Heart left ventricle (tissue), 13 donors: ENCODE results near the gene VAC14.

Experiments
- POLR2A ChIP-seq, 2 donors: fragments of 450-650 bp; IDR thresholded peaks; one replicate each; pipeline ENCODE4 v1.6.1; 2017; ENCODE audit warnings: antibody characterized with exemption in 2 of 2, mild to moderate bottlenecking in 2 of 2, moderate library complexity in 2 of 2
- TF ChIP-seq, protein P1 (sequence below), 12 donors: fragments of 200-600 bp; sonication (generic) in 4 of 12; IDR thresholded peaks; one replicate each; pipeline versions ENCODE4 v1.5.0 to v1.8.0; 2018 to 2022; ENCODE audit warnings: antibody characterized with exemption in 12 of 12, mild to moderate bottlenecking in 5 of 12
- donor health status: ischemic (EF 13 %, LVEDD 7.1; RV severe dilation, severe dysfunction).
- donor health status: DM: no; HTN: yes; CAD: no.
- donor health status: DM: no; HTN: no; CAD: no.
- donor health status: ischemic (EF 25% LVEDD 6.9; RV normal size, moderate dysfunction).
- donor health status: ischemic (EF 25% LVEDD 5.7; RV mildly dilated, moderate dysfunction).
- donor health status: ischemic (EF 35%, LVEDD 5.7; RV mildly dilated, moderate dysfunction).
- donor health status: nonischemic (EF 11% LVEDD 7.7; RV severe dilation, severe dysfunction).
- donor health status: DM: yes; HTN: yes; CAD: no.
- donor health status: PGD.
- donor health status: ischemic (EF 29% LVEDD 5.4; RV normal size, mild dysfunction).
- donor health status: nonischemic (EF 23%, LVEDD 6.1; RV moderate dilation, normal function).

DNA sequence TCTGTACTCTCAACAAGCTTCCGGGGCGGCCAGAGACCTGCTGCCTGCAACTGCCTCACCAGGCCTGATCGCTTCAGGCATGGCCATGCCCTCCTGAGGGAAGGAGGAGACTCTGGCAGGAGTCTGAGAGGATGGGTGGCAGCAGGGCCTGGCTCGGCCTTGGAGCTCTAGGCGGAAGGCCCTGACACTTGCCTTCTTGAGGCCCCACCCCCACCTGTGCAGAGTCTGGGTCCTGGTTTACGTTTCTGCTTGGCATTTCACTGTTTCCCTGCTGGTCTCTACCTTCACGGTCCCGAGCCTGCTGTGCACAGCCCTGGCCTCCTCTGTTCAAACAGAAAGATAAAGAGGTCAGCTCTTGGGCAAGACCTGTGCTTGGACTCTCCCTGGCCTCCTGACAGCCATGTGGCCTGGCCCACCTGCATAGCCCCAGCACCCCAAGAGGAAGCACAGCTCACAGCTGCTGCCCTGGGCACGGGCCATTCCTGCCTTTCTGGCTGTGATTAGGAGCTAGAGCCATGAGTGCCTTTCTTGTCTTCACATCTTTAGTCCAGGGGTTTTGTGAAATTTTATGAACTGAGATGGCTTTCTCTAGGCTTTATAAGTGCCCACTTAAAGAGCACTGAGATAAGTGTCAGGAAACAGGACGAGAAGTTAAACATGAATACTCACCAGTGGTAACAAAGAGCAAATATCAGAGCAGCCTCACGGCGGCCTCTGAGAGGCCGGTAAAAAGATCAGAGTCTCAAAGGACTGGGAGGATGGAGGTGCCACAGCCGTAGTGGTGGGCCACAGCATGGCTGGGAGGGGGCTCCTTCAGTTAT is 89.5 kb downstream of the VAC14 start:
- no peak for TF ChIP-seq POLR2A (IDR thresholded peaks at IDR 0.05)
- TF ChIP-seq, protein P1, sequence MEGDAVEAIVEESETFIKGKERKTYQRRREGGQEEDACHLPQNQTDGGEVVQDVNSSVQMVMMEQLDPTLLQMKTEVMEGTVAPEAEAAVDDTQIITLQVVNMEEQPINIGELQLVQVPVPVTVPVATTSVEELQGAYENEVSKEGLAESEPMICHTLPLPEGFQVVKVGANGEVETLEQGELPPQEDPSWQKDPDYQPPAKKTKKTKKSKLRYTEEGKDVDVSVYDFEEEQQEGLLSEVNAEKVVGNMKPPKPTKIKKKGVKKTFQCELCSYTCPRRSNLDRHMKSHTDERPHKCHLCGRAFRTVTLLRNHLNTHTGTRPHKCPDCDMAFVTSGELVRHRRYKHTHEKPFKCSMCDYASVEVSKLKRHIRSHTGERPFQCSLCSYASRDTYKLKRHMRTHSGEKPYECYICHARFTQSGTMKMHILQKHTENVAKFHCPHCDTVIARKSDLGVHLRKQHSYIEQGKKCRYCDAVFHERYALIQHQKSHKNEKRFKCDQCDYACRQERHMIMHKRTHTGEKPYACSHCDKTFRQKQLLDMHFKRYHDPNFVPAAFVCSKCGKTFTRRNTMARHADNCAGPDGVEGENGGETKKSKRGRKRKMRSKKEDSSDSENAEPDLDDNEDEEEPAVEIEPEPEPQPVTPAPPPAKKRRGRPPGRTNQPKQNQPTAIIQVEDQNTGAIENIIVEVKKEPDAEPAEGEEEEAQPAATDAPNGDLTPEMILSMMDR (IDR thresholded peaks at IDR 0.05) = no peak
